NCI-H524 treated with DMSO at 0.1 percent for 48 hours (cell line): ENCODE measurements around the gene COA1.
"Not testable (repeated sequence)": the region's sequence is repeated elsewhere in the genome, so short reads cannot be mapped to it uniquely, and the experiment has no call there.

Experiments used
- DNase-seq: peaks from one replicate; lab custom pipeline; 2025; lab: John Stamatoyannopoulos, UW

The COA1 gene

DNA sequence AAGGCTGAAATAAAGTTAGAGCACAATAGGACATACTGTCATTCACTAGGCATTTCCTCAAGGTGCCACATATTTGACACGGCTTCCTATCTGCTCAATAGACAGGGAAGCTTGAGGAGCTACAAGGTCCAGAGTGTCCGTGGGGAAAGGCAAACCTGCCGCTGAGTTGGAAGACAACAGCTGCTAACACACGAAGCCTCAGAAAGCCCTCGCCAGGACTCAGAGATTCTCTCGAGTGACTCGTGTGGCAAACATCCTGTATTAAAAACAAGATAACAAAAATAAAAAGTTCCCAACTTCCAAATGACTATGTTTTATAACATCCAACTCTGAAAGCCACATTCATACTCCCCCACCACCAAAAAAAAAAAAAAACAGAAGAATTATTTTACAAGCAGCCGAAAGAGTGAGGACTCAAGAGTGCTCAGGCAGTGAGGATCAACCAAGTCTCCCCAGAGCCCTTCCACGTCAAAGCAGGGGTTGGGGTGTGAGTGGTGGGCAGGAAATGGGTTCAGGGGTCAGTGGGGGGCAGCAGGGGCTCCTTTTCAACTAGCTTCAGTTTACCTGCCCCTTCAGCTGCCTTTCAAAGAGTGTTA, 78.8 kb downstream of the COA1 start:
- no peak for DNase-seq

DNA sequence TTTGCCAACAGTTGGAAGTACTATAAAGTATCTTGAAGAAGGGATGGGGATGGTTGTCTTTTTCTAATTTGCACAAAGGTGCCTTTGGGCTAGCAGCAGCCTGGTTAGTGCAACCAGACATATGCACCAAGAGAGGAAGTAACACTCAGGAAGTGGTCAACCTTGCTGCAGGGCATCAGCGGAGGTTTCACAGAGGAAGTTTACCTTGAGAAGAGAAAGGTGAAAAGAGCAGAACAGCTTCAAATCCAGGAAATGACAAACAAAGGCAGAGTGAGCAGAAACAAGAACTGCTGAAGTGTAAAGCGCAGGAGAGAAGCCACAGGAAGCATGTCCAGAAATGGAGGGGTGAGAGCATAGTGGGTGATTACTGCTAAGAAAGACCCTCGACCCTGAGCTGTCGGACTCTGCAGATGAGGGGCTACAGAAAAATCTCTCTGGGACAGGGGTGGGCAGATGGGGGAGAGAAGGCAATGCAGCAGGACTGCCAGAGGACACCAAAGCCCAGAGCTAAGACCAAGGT, 79.5 kb downstream of the COA1 start:
- no peak for DNase-seq

DNA sequence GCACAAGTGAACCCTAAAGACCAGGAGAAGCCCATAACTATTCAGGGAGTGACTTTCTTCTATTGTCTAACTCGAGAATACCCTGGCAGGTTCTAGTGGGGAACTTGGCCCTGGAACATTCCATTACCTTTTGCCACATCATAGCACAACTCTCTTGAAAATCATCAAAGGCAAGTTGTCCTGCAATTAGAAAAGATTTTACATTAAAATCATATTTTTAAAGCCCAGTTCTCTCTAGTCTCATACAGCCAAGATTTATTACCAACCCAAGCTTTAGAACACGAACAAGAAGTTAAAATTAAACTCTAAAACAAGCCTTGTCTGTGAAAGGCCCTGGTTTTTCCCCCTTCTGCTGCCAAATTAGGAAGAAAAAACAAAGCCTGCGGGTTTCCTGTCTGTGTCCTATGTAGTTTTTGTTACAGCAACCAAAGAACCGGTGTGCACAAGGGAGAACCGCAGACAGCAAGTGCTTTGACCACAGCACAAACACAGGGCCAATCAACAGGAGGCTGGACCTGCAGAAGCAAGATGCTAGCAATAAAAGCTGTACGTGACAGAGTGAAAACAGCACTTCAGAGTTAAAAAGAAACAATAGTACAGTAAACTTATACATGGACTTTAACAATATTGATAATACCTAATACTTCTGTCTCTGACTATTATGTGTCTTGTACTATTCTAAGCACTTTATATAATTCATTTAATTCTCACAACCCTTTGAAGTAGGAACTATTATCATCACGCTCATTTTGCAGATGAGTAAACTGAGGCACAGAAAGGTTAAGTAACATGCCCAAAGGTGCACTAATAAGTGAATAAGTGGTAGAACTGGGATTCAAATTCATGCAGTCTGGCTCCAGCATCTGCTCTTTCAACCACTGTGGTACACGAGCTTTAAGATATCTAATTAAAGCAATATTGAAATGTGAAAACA, 80.6 kb downstream of the COA1 start:
- no peak for DNase-seq

GRCh38 chr7:43647673-43648472, 81.5 kb downstream of the COA1 start:
- no peak for DNase-seq

- DNase-seq: no peak
Observed at GRCh38 chr7:43647339-43647672, 82.0 kb downstream of the COA1 start.

DNA sequence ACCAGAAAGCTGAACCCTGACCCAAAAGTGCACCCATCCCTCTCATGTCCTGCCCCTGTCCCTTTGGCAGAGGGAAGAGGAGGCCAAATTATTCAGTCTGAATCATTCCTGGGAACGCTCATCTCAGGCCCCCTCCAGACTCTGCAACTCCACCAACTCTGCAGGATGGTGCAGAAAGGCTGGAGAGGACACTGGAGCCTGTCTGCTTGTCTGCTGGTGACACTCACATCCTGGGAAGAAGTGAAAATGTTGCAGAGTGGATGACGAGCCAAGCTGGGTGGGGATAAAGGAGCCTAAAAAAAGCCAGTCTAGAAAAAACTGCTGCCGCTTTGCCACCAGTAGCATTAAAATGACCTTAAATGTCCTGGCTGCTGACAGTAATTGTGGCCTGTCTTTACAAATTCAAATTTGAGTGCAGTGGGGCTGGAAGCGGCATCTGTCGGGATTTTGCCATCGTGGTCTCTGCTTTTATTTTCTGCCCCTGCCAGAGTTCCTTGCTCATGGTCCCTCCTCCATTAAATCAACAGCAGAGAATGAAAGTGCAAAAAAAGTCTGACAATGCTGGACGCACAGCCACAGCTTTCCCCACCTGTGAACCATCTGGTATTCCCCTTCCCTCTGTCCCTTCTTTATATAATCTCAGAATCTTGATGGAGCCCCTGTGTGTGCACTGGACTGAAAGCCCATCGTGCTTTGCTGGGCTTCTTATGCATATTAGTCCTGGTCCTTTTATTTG, 82.6 kb downstream of the COA1 start:
- no peak for DNase-seq

GRCh38 chr7:43645699-43646226, 83.6 kb downstream of the COA1 start:
- DNase-seq: no peak

- no peak for DNase-seq
Observed at GRCh38 chr7:43643846-43644245, 85.5 kb downstream of the COA1 start.

GRCh38 chr7:43642897-43643630, 86.3 kb downstream of the COA1 start:
- no peak for DNase-seq

GRCh38 chr7:43640679-43641078, 88.6 kb downstream of the COA1 start:
- no peak for DNase-seq

DNA sequence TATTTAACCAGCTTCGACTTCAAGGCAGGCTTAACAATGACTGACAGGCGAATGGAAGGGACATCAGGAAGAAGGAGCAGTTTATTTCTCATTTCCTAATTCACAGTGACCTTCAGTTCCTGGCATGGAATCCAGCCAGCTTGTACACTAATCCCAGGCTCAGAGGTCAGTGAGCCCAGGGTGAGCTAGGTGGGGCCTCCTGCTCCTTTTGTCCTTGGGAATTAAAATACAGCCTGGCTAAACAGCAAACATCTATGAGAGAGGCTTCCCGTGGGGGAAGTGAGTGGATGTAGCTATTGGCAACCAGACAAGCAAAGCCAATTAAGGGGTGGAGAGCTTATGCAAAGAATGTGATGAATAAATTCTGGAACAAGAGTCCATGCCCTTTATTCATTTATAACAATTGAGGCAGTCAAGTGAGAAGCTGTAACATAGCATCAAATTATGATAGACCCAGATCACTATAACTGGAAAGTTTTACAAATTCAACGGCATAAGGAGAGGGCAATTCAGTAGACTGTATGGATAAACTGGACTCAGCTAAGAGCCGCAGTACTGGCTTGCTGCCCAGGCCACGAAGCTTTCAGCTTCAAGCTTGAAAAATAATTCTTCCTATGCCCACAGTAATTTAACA, 89.3 kb downstream of the COA1 start:
- no peak for DNase-seq

- no peak for DNase-seq
Observed at GRCh38 chr7:43637114-43637806, 92.1 kb downstream of the COA1 start.

- DNase-seq: no peak
Observed at GRCh38 chr7:43636093-43636492, 93.2 kb downstream of the COA1 start.

DNA sequence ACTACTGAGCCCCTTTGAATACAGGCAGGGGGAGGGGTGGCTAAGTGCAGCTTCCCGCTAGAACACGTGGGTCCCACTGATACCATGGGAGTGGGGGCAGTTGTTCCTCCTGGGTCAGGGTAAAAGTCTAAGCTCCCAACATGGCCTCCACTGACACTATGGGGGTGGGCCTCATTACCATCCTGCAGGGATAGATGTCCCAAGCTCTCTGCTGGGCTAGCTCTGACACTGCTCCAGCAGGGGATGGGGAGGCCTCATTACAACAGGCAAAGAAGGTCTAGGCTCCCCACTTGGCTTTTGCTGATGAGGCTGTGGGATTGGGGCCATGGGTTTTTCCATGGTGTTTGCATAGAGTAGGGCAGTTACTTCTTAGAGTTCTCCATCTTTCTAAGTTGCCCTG, 94.9 kb downstream of the COA1 start:
- no peak for DNase-seq

GRCh38 chr7:43632746-43633145, 96.6 kb downstream of the COA1 start:
- no peak for DNase-seq

GRCh38 chr7:43631559-43631958, 97.8 kb downstream of the COA1 start:
- no peak for DNase-seq

GRCh38 chr7:43630482-43630881, 98.8 kb downstream of the COA1 start:
- DNase-seq: no peak

- no peak for DNase-seq
Observed at GRCh38 chr7:43629857-43630256, 99.5 kb downstream of the COA1 start.

DNA sequence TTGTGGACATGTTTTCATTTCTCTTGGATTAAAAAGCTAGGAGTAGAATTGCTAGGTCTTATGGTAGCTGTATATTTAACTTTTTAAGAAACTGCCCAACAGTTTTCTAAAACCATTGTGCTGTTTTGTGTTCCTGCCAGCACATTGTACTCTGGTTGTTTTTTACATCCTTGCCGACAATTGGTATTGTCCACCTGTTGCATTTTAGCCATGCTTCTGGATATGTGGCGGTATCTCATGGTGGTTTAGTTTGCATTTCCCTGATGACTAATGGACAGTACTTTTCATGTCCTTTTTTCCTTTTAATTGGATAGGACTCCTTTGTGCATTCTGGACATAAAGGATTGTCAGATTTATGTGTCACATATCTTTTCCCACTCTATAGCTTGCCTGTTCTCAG, 100.9 kb downstream of the COA1 start:
- no peak for DNase-seq

DNA sequence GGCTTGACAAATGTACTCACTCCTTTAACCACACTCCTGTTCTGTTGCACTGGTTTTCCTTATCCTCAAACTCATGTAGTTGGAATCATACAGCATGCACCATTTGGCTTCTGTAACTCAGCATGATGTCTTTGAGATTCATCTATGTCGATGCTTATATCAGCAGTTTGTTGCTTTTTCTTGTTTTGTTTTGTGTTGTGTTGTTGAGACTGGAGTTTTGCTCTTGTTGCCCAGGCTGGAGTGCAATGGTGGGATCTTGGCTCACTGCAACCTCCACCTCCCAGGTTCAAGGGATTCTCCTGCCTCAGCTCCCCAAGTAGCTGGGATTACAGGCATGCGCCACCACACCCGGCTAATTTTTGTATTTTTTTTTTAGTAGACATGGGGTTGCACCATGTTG, 101.5 kb downstream of the COA1 start:
- DNase-seq: not testable (repeated sequence)
